ENCODE data around the gene RASAL1. TPM values are rescaled to one million over a fixed set of nuclear protein-coding genes. Genes with fewer than 3 reads are reported as not detected.

RASAL1 gene
- total RNA-seq, 1 experiment from 2014 or later = 14.9 TPM

DNA sequence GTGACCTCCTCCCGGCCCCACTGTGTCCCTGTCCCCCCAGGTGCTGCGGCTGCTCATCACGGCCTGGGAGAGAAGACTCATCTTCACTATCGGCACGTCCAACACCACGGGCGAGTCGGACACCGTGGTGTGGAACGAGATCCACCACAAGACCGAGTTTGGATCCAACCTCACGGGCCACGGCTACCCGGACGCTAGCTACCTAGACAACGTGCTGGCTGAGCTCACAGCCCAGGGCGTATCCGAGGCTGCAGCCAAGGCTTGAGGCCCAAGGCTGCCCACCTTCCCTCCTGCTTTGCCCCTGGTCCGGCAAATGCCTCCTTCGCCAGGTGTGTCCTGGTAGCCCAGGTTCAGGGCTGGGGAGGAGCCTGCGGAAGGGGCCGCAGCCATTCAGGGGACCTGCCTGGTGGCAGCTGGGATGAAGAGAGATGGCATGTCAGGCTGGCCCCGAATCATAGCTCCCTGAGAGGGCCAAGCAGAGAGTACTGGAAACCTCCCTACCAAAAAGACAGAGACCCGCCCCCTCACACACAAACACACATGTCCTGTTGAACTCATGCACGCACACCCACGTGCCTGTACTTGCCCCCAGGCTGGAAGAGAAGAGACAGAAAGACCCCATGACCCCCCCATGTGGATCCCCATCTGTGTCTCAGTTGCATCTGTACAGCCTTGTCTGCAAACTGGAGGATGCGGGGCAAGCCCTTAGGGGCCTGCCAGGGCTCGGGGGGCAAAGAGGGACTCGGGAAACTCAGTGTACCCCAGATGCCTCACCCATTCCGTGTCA is 38.7 kb downstream of the RASAL1 start:
- no peak overlapping the region for H3K27ac ChIP-seq
- no peak for TF ChIP-seq EZH2 (IDR thresholded peaks at IDR 0.05; ENCODE audit: low read depth)
- H3K9me3 ChIP-seq (ENCODE audit: insufficient read depth, low read depth) = no peaks in the 10 kb centered on the region
- no peaks in the 10 kb centered on the region for H3K9me2 ChIP-seq (ENCODE audit: insufficient read depth)
- intact Hi-C loops (cut with micrococcal nuclease; ENCODE audit: unreplicated experiment) = loop anchor here (5.0 kb wide), 2 partner anchors 40 to 50 kb away; partner anchors contain the start of gene RASAL1
- H3K79me2 ChIP-seq (ENCODE audit: low read depth) = no peaks in the 10 kb centered on the region
- H3K4me1 ChIP-seq (replicated peaks; ENCODE audit: insufficient read depth) = 0 out of 2 replicates have a peak, but pooled peaks cover 4% of the 10 kb centered on the region
- H3F3A ChIP-seq (ENCODE audit: insufficient read depth, low read depth) = peaks cover 16% of the 10 kb centered on the region; the same call in 1 of the 2 replicates
- no peaks in the 10 kb centered on the region for H4K20me1 ChIP-seq (ENCODE audit: insufficient read depth)
- H2AFZ ChIP-seq = no peak overlapping the region
- 0 out of 2 replicates have a peak, but pooled peaks cover 4% of the 10 kb centered on the region for H3K36me3 ChIP-seq (ENCODE audit: low read depth)
- ChIA-PET POLR2A (ENCODE audit: unreplicated experiment) (no interaction called here), CTCF (interaction anchor here (0.6 kb wide), 1 partner anchor 35 kb away, joined by 5 read pairs; no protein-coding TSS in a partner anchor)
- H3K4me3 ChIP-seq = no peak overlapping the region
- BruUV-seq (replicated peaks) = TSS peak; percentile 14
- H3K4me2 ChIP-seq = no peak overlapping the region
- DNase-seq = no peak
- peaks cover 9% of the 10 kb centered on the region; the same call in 1 of the 2 replicates for H3K27me3 ChIP-seq (ENCODE audit: insufficient read depth, low read depth)

DNA sequence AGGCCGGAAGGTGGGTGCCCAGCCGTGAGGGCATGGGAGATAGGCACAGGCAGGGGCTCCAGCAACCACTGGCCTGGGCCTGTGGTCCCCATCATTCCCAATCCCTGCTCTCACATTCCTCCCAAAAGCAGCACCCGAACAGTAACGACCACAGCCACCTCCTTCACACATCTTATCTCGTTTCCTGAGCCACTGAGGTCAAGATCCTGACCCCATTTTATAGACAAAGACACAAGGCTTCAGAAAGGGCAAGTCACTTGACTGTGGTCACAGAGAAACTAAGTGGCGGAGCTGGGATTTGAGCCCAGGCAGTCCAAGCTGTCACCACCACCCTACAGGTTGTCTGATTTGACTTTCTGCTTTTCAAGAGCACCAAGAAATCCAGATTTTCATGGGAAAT is 40.2 kb downstream of the RASAL1 start:
- Histone ChIP-seq H3K27me3 (ENCODE audit: insufficient read depth, low read depth) (peaks cover 9% of the 10 kb centered on the region; the same call in 1 of the 2 replicates), H3K27ac (no peak overlapping the region), H3K4me1 (replicated peaks; ENCODE audit: insufficient read depth) (0 out of 2 replicates have a peak, but pooled peaks cover 4% of the 10 kb centered on the region), H3F3A (ENCODE audit: insufficient read depth, low read depth) (peaks cover 16% of the 10 kb centered on the region; the same call in 1 of the 2 replicates), H3K4me3 (no peak overlapping the region), H2AFZ (no peak overlapping the region), H4K20me1 (ENCODE audit: insufficient read depth) (no peaks in the 10 kb centered on the region), H3K9me3 (ENCODE audit: insufficient read depth, low read depth) (no peaks in the 10 kb centered on the region), H3K9me2 (ENCODE audit: insufficient read depth) (no peaks in the 10 kb centered on the region), H3K79me2 (ENCODE audit: low read depth) (no peaks in the 10 kb centered on the region), H3K4me2 (no peak overlapping the region), H3K36me3 (ENCODE audit: low read depth) (0 out of 2 replicates have a peak, but pooled peaks cover 4% of the 10 kb centered on the region)
- no TSS peak for BruUV-seq (replicated peaks)
- ChIA-PET CTCF (no interaction called here), POLR2A (ENCODE audit: unreplicated experiment) (no interaction called here)
- no peak for DNase-seq
- intact Hi-C loops (cut with micrococcal nuclease; ENCODE audit: unreplicated experiment) = loop anchor here (5.0 kb wide), 2 partner anchors 42 to 48 kb away; partner anchors contain the start of gene RASAL1
- TF ChIP-seq, protein P1, sequence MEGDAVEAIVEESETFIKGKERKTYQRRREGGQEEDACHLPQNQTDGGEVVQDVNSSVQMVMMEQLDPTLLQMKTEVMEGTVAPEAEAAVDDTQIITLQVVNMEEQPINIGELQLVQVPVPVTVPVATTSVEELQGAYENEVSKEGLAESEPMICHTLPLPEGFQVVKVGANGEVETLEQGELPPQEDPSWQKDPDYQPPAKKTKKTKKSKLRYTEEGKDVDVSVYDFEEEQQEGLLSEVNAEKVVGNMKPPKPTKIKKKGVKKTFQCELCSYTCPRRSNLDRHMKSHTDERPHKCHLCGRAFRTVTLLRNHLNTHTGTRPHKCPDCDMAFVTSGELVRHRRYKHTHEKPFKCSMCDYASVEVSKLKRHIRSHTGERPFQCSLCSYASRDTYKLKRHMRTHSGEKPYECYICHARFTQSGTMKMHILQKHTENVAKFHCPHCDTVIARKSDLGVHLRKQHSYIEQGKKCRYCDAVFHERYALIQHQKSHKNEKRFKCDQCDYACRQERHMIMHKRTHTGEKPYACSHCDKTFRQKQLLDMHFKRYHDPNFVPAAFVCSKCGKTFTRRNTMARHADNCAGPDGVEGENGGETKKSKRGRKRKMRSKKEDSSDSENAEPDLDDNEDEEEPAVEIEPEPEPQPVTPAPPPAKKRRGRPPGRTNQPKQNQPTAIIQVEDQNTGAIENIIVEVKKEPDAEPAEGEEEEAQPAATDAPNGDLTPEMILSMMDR (conservative IDR thresholded peaks at IDR 0.05) = no peak
- TF ChIP-seq EZH2 (IDR thresholded peaks at IDR 0.05; ENCODE audit: low read depth) = no peak

DNA sequence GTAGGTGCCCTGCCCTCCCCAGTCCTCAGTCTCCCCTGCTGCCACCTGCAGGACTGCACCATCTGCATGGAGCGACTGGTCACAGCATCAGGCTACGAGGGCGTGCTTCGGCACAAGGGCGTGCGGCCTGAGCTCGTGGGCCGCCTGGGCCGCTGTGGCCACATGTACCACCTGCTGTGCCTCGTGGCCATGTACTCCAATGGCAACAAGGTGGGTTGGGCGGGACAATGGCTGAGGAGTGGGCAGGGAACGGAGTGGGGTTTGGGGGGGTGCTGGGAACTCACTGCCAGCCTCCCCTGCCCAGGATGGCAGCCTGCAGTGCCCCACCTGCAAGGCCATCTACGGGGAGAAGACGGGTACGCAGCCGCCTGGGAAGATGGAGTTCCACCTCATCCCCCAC is 40.8 kb downstream of the RASAL1 start:
- no peaks in the 10 kb centered on the region for H3K9me3 ChIP-seq (ENCODE audit: insufficient read depth, low read depth)
- H4K20me1 ChIP-seq (ENCODE audit: insufficient read depth) = no peaks in the 10 kb centered on the region
- H3F3A ChIP-seq (ENCODE audit: insufficient read depth, low read depth) = peaks cover 16% of the 10 kb centered on the region; the same call in 1 of the 2 replicates
- H2AFZ ChIP-seq = no peak overlapping the region
- no peak overlapping the region for H3K4me3 ChIP-seq
- no peak for DNase-seq
- no peak overlapping the region for H3K4me2 ChIP-seq
- H3K9me2 ChIP-seq (ENCODE audit: insufficient read depth) = no peaks in the 10 kb centered on the region
- 0 out of 2 replicates have a peak, but pooled peaks cover 4% of the 10 kb centered on the region for H3K4me1 ChIP-seq (replicated peaks; ENCODE audit: insufficient read depth)
- ChIA-PET CTCF (no interaction called here), POLR2A (ENCODE audit: unreplicated experiment) (no interaction called here)
- intact Hi-C loops (cut with micrococcal nuclease; ENCODE audit: unreplicated experiment) = loop anchor here (5.0 kb wide), 2 partner anchors 43 to 47 kb away; partner anchors contain the start of gene RASAL1
- no TSS peak for BruUV-seq (replicated peaks)
- H3K27ac ChIP-seq = no peak overlapping the region
- H3K36me3 ChIP-seq (ENCODE audit: low read depth) = 0 out of 2 replicates have a peak, but pooled peaks cover 4% of the 10 kb centered on the region
- TF ChIP-seq EZH2 (IDR thresholded peaks at IDR 0.05; ENCODE audit: low read depth) = no peak
- TF ChIP-seq, protein P1 (conservative IDR thresholded peaks at IDR 0.05) = no peak
- H3K79me2 ChIP-seq (ENCODE audit: low read depth) = no peaks in the 10 kb centered on the region
- H3K27me3 ChIP-seq (ENCODE audit: insufficient read depth, low read depth) = peaks cover 12% of the 10 kb centered on the region; the same call in 1 of the 2 replicates

Data from PC-9 (cell line).